Adipose tissue (tissue), 3 donors: Measurements from ENCODE around the gene TIPIN. TPM values are rescaled to one million over a fixed set of nuclear protein-coding genes. Genes with fewer than 3 reads are reported as not detected.
A peak's percentile ranks its signal among the peaks of the same experiment; 100 is the strongest.
"Not testable (repeated sequence)": the region's sequence is repeated elsewhere in the genome, so short reads cannot be mapped to it uniquely, and the experiment has no call there.

Source experiments
- H3K27ac ChIP-seq: one replicate; pipeline ENCODE4 v1.5.1; 2013; ENCODE audit warnings: low read depth, low read length
- WGBS, 3 donors: extraction: QIAGEN DNeasy Blood & Tissue Kit; methylation state at CpG; one replicate each; pipeline ENCODE4 v1.1.7; 2013; 5-methylcytosine and 5-hydroxymethylcytosine counted together
- polyA plus RNA-seq, 3 donors: library from polyadenylated mRNA; stranded (reverse); fragments of 200-250 nt; gene quantifications; one replicate each; pipeline ENCODE4 v1.2.3, GENCODE V29; 2013
- donor health status: healthy with polysubstance abuse.
- donor health status: Bipolar disorder and iron deficiency.
- donor health status: healthy.

TIPIN gene
- polyA plus RNA-seq, 3 donors, result 2.0 to 4.6 (median 2.4) TPM

DNA sequence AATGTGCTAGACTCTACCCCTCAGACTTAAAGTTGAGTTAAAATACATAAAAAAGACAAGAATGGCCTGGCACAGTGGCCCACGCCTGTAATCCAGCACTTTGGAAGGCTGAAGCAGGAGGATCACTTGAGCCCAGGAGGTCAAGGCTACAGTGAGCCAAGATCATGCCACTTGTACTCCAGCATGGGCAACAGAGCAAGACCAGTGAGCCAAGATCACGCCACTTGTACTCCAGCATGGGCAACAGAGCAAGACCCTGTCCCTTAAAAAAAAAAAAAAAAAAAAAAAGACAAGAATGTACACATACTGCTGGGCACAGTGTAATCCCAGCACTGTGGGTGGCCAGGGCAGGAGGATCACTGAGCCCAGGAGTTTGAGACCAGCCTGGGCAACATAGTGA lies 45.7 kb downstream of the TIPIN start:
- WGBS, 3 donors, result 91 to 94% (median 93%) methylated on average over 2 of the region's 2 CpGs
- no peak overlapping the region for H3K27ac ChIP-seq

DNA sequence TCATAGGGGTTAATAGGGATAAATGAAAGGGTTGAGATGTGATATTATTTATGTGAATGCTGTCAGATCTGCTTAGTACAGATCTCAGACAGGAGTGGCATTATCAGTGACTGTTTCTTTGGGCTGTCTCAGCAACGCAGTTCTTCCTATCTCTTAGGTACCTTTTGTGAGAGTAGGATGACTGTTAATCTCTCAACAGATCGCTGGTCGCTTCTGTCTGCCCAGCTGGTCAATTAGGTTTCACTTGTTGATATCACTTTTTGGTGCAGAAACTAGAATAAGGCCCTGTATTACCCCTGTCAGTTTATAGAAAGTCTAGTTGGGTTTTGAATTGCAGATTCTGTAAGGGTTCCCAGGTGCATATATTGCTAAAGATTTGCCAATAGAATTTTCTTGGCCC lies 46.7 kb downstream of the TIPIN start:
- 87 to 94% (median 94%) methylated on average over 3 of the region's 3 CpGs for WGBS, 3 donors
- no peak overlapping the region for H3K27ac ChIP-seq

DNA sequence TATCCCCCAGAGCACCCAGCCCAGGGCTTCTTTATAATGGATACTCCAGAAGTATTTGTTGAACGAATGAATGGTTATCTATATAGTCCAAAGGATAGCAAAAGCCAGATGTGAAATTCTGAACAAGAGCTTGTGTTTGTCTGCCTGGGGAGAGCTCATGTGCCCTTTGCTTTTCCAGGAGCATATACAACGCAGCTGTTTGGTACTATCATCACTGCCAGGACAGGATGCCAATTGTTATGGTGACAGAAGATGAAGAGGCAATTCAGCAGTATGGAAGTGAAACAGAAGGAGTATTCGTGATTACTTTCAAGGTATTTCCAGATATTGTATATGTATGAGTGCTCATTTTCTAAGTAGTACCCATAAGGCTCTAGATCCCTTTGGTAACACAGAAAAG lies 48.0 kb downstream of the TIPIN start:
- WGBS, 3 donors, result 95 to 100% (median 98%) methylated on average over 3 of the region's 3 CpGs
- no peak overlapping the region for H3K27ac ChIP-seq

GRCh38 chr15:66306381-66306780 lies 50.1 kb downstream of the TIPIN start:
- H3K27ac ChIP-seq, result no peak overlapping the region
- 78 to 94% (median 88%) methylated on average over 3 of the region's 3 CpGs for WGBS, 3 donors

DNA sequence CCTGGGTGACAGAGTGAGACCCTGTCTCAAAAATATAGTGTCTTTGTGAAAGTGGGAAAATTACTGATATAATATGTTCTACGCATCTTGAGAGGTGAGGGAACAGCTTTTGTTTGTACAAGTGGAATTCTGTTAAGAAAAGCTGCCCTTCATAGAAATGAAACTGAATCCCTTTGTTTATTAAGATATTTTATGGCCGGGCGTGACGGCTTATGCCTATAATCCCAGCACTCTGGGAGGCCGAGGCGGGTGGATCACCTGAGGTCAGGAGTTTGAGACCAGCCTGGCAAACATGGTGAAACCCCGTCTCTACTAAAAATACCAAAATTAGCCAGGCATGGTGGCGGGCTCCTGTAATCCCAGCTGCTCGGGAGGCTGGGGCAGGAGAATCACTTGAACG lies 52.1 kb downstream of the TIPIN start:
- H3K27ac ChIP-seq, result not testable (repeated sequence)
- WGBS, 3 donors, result 84 to 89% (median 86%) methylated on average over 10 of the region's 10 CpGs

DNA sequence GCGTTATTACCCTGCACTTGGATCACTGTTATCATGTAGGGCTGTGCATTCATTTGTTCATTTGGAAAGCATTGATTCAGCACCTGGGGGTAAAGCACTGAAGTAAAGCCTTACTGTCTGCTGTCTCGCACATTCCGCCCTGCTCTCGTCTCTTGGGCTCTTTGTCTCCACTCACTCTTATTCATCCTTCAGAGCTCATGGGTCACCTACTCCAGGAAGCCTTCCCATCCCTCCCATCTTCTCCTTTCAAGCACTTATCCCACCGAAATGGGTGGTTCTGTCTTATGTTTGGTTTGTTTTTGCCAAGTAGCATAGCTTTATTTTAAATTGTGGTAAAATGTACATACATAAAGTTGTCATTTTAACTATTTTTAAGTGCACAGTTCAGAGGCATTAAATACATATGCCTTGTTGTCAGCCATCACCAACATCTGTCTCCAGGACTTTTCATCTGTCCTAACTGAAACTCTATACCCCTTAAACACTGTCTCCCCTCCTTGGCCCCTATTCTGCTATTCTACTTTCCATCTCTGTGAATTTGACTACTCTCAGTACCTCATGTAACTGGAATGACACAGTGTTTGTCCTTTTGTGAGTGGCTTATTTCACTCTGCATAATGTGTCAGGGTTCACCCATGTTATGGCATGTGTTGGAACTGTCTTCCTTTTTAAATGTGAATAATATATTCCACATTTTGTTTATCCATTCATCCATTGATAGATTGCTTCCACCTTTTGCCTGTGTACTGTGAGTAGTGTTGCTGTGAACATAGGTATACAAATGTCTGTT lies 53.8 kb downstream of the TIPIN start:
- WGBS, 3 donors, result 90 to 96% (median 96%) methylated on average over 5 of the region's 5 CpGs
- H3K27ac ChIP-seq, result no peak overlapping the region

- no peak overlapping the region for H3K27ac ChIP-seq
- WGBS, 3 donors, result 55 to 88% (median 85%) methylated on average over 4 of the region's 4 CpGs
These were observed 57.7 kb downstream of the TIPIN start for GRCh38 chr15:66298803-66299251.

DNA sequence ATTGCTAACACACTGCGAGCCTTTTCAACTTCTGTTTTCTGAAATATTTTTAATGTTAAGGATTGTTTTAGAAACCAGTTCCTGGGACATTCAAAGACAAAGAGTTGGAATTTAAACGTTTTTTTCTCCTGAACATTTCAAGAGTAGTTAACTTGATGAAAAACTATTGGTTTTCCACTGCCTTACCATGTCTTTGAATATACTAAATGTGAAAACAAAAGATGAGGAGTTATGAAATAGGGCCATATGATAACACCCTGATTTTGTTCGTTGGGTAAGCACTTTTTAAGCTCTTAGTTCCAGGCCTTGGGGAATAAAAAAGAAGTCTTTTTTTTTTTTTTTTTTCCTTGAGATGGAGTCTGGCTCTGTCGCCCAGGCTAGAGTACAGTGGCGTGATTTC lies 60.3 kb downstream of the TIPIN start:
- no peak overlapping the region for H3K27ac ChIP-seq
- 42 to 71% (median 71%) methylated on average over 5 of the region's 5 CpGs for WGBS, 3 donors

GRCh38 chr15:66294932-66295235 lies 61.6 kb downstream of the TIPIN start:
- 33 to 49% (median 42%) methylated on average over 3 of the region's 3 CpGs for WGBS, 3 donors
- H3K27ac ChIP-seq, result no peak overlapping the region

- 6 to 7% (median 6%) methylated on average over 16 of the region's 16 CpGs for WGBS, 3 donors
- H3K27ac ChIP-seq, result no peak overlapping the region
These were observed 62.1 kb downstream of the TIPIN start for GRCh38 chr15:66294157-66294931.

DNA sequence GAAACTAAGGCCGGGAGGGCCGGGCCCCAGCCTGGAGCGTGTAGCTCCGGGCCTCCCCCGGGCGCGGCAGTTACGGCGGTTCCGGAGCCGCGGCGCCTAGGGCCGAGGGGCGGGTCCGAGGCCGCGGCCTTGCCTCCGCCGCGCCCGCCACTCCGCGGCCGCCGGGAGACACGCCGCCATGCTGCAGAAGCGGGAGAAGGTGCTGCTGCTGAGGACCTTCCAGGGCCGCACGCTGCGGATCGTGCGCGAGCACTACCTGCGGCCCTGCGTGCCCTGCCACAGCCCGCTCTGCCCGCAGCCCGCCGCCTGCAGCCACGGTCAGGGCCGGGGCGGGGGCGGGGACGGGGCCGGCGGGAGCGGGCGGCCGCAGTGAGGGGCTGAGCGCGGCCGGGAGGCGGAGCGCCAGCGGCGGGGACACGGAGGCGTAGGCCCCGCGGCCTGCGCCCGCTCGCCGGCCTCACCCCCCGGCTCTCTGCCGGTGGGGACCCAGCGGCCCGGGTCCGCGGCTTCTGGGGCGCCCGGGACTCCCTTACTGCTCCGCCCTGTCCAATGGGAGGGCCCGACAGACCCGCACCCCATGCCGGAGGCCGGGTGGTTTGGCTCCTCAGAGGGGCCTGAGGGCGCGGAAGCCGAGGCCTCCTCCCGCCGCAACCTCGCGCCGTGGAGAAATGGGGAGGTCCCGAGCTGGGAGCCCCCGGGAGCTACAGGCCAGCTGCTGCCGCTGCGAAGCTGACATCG lies 62.9 kb downstream of the TIPIN start, which contains the start of gene DIS3L:
Gene DIS3L (plus strand): TSS at position 150 of the 738 bp plus-strand sequence. CDS start 29 bp downstream, at position 179.
- 0 to 1% (median 1%) methylated on average over 59 to 92 of the region's 92 CpGs for WGBS, 3 donors

DNA sequence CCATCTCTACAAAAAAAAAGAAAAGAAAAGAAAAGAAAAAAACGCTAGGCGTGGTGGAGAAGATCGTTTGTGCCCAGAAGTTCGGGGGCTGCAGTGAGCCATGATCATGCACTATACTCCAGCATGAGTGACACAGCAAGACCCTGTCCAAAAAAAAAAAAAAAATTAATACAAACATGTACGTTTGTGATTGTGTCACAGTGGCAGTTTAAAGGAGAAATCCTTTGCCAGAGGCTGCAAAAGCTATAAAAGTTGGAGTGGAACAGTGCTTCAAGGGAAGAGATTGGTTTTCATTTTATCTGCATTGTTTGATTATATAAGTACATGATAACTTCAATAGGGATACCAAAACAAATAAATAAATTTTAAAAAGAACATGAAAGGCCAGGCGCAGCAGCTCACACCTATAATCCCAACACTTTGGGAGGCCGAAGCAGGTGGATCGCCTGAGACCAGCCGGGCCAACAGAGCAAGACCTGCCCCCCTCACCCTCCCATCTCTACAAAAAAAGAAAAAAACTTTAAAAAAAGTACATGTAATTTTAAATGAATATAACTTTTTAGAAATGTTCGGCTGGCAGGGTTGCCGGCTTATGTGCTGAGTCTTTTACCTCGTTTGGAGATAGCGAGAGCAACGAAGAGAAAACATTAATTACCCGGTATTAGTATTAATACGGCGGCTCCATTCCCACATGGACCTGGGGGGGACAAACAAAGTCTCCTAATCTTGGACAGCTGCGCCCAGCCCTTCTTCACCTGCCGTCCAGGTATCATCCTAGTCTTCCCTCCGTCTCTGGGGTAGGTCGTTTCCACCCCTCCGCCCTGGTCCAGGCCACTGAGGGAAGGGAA lies 63.7 kb downstream of the TIPIN start:
- peak overlapping the region; percentile 57 for H3K27ac ChIP-seq
- 7 to 14% (median 13%) methylated on average over 22 of the region's 22 CpGs for WGBS, 3 donors

More for the DNA sequence above, 62.9 kb downstream of the TIPIN start, which contains the start of gene DIS3L:
- peak within 1 kb of the TSS; percentile 57 for H3K27ac ChIP-seq

GRCh38 chr15:66291816-66292570 lies 64.5 kb downstream of the TIPIN start:
- H3K27ac ChIP-seq, result no peak overlapping the region
- WGBS, 3 donors, result 66 to 88% (median 81%) methylated on average over 6 of the region's 6 CpGs

GRCh38 chr15:66290518-66290917 lies 66.0 kb downstream of the TIPIN start:
- no peak overlapping the region for H3K27ac ChIP-seq

DNA sequence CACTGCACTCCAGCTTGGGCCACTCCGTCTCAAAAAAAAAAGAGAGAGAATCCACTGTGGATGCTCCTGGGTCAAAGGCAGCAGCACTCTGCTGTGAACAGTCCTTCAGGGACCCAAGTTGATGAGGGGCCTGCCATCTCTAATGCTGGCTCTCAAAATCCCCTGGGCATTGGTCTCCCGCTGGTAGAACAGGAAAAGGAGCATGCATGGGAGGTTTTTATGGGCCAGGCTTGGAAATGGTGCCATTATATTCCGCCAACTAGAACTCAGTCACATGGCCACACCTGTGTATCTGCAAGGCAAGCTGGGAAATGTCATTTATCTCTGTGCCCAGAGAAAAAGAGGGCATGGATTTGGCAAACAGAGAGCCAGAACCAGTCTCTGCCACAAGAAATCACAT lies 66.5 kb downstream of the TIPIN start:
- 72 to 96% (median 87%) methylated on average over 3 of the region's 3 CpGs for WGBS, 3 donors
- H3K27ac ChIP-seq, result no peak overlapping the region

GRCh38 chr15:66288551-66289185 lies 67.8 kb downstream of the TIPIN start:
- 68 to 73% (median 69%) methylated on average over 6 of the region's 6 CpGs for WGBS, 3 donors
- H3K27ac ChIP-seq, result no peak overlapping the region

DNA sequence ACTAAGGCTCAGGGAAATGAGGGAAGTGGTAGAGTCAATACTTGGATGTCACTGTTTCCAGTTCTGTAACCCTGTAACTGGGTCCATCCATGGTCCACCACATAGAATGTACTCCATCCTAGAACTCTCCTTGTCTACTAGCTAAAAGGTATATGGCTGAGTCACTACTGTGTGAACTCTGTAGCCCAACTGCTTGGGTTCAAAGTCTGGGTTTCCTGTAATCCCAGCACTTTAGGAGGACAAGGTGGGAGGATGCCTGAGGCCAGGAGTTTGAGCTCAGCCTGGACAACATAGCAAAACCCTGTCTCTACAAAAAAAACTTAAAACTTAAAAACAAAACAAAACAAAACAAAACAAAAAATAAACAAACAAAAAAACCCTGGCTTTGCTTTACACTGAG lies 68.4 kb downstream of the TIPIN start:
- no peak overlapping the region for H3K27ac ChIP-seq
